Neural cell (in vitro differentiated cells): ENCODE data around the gene IL7R. TPM values are rescaled to one million over a fixed set of nuclear protein-coding genes. Genes with fewer than 3 reads are reported as not detected.

ENCODE experiments used
- H2AFZ ChIP-seq: fragments of 200-600, 300-800 bp; sonication (generic), shearing (Covaris generic); 2 replicates; pipeline ENCODE4 v1.6.0; 2014; ENCODE audit warnings: low read depth, mild to moderate bottlenecking, antibody characterized with exemption, low read length, moderate library complexity
- H3F3A ChIP-seq: fragments of 200-600 bp; shearing (Covaris generic); 2 replicates; pipeline ENCODE4 v1.6.1; 2016; ENCODE audit warnings: mild to moderate bottlenecking, moderate library complexity, mixed read lengths, antibody characterized with exemption, low read length; ENCODE audit not compliant: insufficient read depth, poor library complexity, severe bottlenecking
- H3K27ac ChIP-seq: fragments of 200-600, 300-800 bp; sonication (generic), shearing (Covaris generic); 2 replicates; pipeline ENCODE4 v1.5.1; 2014; ENCODE audit warnings: mild to moderate bottlenecking, low read length, moderate library complexity
- H3K27me3 ChIP-seq: fragments of 300-800, 200-600 bp; sonication (generic), shearing (Covaris generic); 2 replicates; pipeline ENCODE4 v1.6.0; 2014; ENCODE audit warnings: mild to moderate bottlenecking, low read depth, low read length, moderate library complexity; ENCODE audit not compliant: insufficient read depth
- H3K36me3 ChIP-seq: fragments of 300-800, 200-600 bp; sonication (generic), shearing (Covaris generic); 2 replicates; pipeline ENCODE4 v1.5.1; 2014; ENCODE audit warnings: mild to moderate bottlenecking, antibody characterized with exemption, low read length, moderate library complexity; ENCODE audit not compliant: insufficient read depth
- H3K4me2 ChIP-seq: fragments of 300-800, 200-600 bp; sonication (generic), shearing (Covaris generic); 2 replicates; pipeline ENCODE4 v1.6.0; 2014; ENCODE audit warnings: mild to moderate bottlenecking, low read length
- H3K4me3 ChIP-seq: fragments of 300-800, 200-600 bp; sonication (generic), shearing (Covaris generic); 2 replicates; pipeline ENCODE4 v1.5.1; 2014; ENCODE audit warnings: mild to moderate bottlenecking, low read length, moderate library complexity
- H3K79me2 ChIP-seq: fragments of 200-600 bp; shearing (Covaris generic); replicated peaks from 2 replicates; pipeline ENCODE4 v1.6.0; 2014; ENCODE audit warnings: mild to moderate bottlenecking, low read length, moderate library complexity; ENCODE audit not compliant: insufficient read depth
- H3K9ac ChIP-seq: fragments of 300-800, 200-600 bp; sonication (generic), shearing (Covaris generic); 2 replicates; pipeline ENCODE4 v1.6.1; 2016; ENCODE audit warnings: mild to moderate bottlenecking, low read length, mixed read lengths
- H3K9me2 ChIP-seq: fragments of 200-600 bp; shearing (Covaris generic); 2 replicates; pipeline ENCODE4 v1.6.1; 2016; ENCODE audit warnings: mild to moderate bottlenecking, low read length, mixed read lengths; ENCODE audit not compliant: insufficient read depth
- H3K9me3 ChIP-seq: fragments of 200-600, 300-800 bp; sonication (generic), shearing (Covaris generic); 2 replicates; pipeline ENCODE4 v1.6.1; 2016; ENCODE audit warnings: mild to moderate bottlenecking, mixed run types, low read length, moderate library complexity, mixed read lengths
- H4K20me1 ChIP-seq: fragments of 200-600 bp; shearing (Covaris generic); 2 replicates; pipeline ENCODE4 v1.6.1; 2016; ENCODE audit warnings: mild to moderate bottlenecking, mixed run types; ENCODE audit not compliant: insufficient read depth
- EP300 ChIP-seq: fragments of 450-650 bp; conservative IDR thresholded peaks from 2 replicates; pipeline ENCODE4 v1.6.1; 2014; ENCODE audit warnings: antibody characterized with exemption, mild to moderate bottlenecking, moderate library complexity; ENCODE audit not compliant: poor library complexity, severe bottlenecking
- EZH2 ChIP-seq: fragments of 200-600, 300-800 bp; shearing (Covaris generic), sonication (generic); IDR thresholded peaks from 2 replicates; pipeline ENCODE4 v1.6.1; 2014; ENCODE audit warnings: antibody characterized with exemption, low read length, borderline replicate concordance, mild to moderate bottlenecking; ENCODE audit not compliant: insufficient read depth, poor library complexity, severe bottlenecking
- MXI1 ChIP-seq: fragments of 450-650 bp; conservative IDR thresholded peaks from 2 replicates; pipeline ENCODE4 v1.6.1; 2014; ENCODE audit warnings: antibody characterized with exemption, mild to moderate bottlenecking; ENCODE audit not compliant: poor library complexity, severe bottlenecking
- POLR2AphosphoS5 ChIP-seq: IDR thresholded peaks from 2 replicates; pipeline ENCODE4 v1.6.1; 2012
- RAD21 ChIP-seq: fragments of 450-650 bp; conservative IDR thresholded peaks from 2 replicates; pipeline ENCODE4 v1.6.1; 2014; ENCODE audit warnings: antibody characterized with exemption, mild to moderate bottlenecking, moderate library complexity
- SMC3 ChIP-seq: fragments of 450-650 bp; conservative IDR thresholded peaks from 2 replicates; pipeline ENCODE4 v1.6.1; 2014; ENCODE audit warnings: antibody characterized with exemption, mild to moderate bottlenecking, moderate library complexity; ENCODE audit not compliant: poor library complexity
- TAF1 ChIP-seq: IDR thresholded peaks from 2 replicates; pipeline ENCODE4 v1.6.1; 2012; ENCODE audit warnings: low read depth
- polyA plus RNA-seq: library from polyadenylated mRNA; depleted of rRNA; stranded (reverse); fragments of >200 nt; gene quantifications from 2 replicates; pipeline ENCODE4 v1.2.3, GENCODE V29; 2014
- TF ChIP-seq, protein P1 (sequence below): fragments of 450-650 bp; IDR thresholded peaks from 2 replicates; pipeline ENCODE4 v1.5.1; 2014; ENCODE audit warnings: antibody characterized with exemption, mild to moderate bottlenecking, moderate library complexity; ENCODE audit not compliant: poor library complexity, severe bottlenecking
- TF ChIP-seq, protein P2 (sequence below): IDR thresholded peaks from 2 replicates; pipeline ENCODE4 v1.6.1; 2012; ENCODE audit warnings: borderline replicate concordance

The IL7R gene
- polyA plus RNA-seq, 1 donor from 2014 or later: not detected

DNA sequence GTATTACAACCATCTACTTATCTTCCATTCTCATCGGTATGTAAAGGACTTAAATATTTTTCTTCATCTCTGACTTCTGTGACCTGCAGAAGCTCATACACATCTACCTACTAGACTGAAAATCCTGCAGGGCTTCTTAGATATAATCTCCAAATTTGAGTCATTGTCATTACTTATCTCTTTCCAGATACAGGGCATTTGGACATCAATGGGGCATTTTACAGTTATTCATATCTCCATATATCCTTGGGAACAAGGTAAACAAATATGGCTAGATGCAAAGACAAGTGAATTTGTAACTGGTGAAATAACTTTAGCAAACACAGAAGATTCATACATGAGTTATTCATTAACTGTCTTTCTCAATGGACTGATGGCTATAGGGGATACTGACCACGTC, 37.7 kb upstream of the IL7R start:
- no peak overlapping the region for H3K9ac ChIP-seq
- TF ChIP-seq, protein P1, sequence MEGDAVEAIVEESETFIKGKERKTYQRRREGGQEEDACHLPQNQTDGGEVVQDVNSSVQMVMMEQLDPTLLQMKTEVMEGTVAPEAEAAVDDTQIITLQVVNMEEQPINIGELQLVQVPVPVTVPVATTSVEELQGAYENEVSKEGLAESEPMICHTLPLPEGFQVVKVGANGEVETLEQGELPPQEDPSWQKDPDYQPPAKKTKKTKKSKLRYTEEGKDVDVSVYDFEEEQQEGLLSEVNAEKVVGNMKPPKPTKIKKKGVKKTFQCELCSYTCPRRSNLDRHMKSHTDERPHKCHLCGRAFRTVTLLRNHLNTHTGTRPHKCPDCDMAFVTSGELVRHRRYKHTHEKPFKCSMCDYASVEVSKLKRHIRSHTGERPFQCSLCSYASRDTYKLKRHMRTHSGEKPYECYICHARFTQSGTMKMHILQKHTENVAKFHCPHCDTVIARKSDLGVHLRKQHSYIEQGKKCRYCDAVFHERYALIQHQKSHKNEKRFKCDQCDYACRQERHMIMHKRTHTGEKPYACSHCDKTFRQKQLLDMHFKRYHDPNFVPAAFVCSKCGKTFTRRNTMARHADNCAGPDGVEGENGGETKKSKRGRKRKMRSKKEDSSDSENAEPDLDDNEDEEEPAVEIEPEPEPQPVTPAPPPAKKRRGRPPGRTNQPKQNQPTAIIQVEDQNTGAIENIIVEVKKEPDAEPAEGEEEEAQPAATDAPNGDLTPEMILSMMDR: no peak
- TF ChIP-seq TAF1: no peak
- no peak for TF ChIP-seq EZH2
- TF ChIP-seq EP300: no peak
- TF ChIP-seq POLR2AphosphoS5: no peak
- TF ChIP-seq MXI1: no peak
- no peak for TF ChIP-seq SMC3
- no peak for TF ChIP-seq RAD21
- TF ChIP-seq, protein P2, sequence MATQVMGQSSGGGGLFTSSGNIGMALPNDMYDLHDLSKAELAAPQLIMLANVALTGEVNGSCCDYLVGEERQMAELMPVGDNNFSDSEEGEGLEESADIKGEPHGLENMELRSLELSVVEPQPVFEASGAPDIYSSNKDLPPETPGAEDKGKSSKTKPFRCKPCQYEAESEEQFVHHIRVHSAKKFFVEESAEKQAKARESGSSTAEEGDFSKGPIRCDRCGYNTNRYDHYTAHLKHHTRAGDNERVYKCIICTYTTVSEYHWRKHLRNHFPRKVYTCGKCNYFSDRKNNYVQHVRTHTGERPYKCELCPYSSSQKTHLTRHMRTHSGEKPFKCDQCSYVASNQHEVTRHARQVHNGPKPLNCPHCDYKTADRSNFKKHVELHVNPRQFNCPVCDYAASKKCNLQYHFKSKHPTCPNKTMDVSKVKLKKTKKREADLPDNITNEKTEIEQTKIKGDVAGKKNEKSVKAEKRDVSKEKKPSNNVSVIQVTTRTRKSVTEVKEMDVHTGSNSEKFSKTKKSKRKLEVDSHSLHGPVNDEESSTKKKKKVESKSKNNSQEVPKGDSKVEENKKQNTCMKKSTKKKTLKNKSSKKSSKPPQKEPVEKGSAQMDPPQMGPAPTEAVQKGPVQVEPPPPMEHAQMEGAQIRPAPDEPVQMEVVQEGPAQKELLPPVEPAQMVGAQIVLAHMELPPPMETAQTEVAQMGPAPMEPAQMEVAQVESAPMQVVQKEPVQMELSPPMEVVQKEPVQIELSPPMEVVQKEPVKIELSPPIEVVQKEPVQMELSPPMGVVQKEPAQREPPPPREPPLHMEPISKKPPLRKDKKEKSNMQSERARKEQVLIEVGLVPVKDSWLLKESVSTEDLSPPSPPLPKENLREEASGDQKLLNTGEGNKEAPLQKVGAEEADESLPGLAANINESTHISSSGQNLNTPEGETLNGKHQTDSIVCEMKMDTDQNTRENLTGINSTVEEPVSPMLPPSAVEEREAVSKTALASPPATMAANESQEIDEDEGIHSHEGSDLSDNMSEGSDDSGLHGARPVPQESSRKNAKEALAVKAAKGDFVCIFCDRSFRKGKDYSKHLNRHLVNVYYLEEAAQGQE: no peak

GRCh38 chr5:35819668-35820067, 37.0 kb upstream of the IL7R start:
- H3F3A ChIP-seq: no peaks in the 10 kb centered on the region
- no peaks in the 10 kb centered on the region for H3K36me3 ChIP-seq
- H3K4me2 ChIP-seq: no peak overlapping the region
- H3K4me3 ChIP-seq: no peak overlapping the region
- TF ChIP-seq EP300 (no peak), TAF1 (no peak)
- TF ChIP-seq, protein P2: no peak
- no peaks in the 10 kb centered on the region for H3K9me2 ChIP-seq
- no peak overlapping the region for H3K9ac ChIP-seq
- no peaks in the 10 kb centered on the region for H3K79me2 ChIP-seq
- H4K20me1 ChIP-seq: no peaks in the 10 kb centered on the region
- H3K9me3 ChIP-seq: no peaks in the 10 kb centered on the region
- no peaks in the 10 kb centered on the region for H3K27me3 ChIP-seq
- H3K27ac ChIP-seq: no peak overlapping the region
- no peak overlapping the region for H2AFZ ChIP-seq

More for the DNA sequence above, 37.7 kb upstream of the IL7R start:
- H3K9me2 ChIP-seq: no peaks in the 10 kb centered on the region
- no peaks in the 10 kb centered on the region for H3F3A ChIP-seq
- H3K27me3 ChIP-seq: no peaks in the 10 kb centered on the region
- no peaks in the 10 kb centered on the region for H3K9me3 ChIP-seq
- no peaks in the 10 kb centered on the region for H3K36me3 ChIP-seq
- no peak overlapping the region for H3K4me2 ChIP-seq
- no peaks in the 10 kb centered on the region for H4K20me1 ChIP-seq
- no peaks in the 10 kb centered on the region for H3K79me2 ChIP-seq
- H2AFZ ChIP-seq: no peak overlapping the region
- no peak overlapping the region for H3K27ac ChIP-seq
- H3K4me3 ChIP-seq: no peak overlapping the region
